D721Med (cell line): ENCODE measurements around the gene ASCL4.

Source experiments
- DNase-seq: peaks from one replicate; pipeline ENCODE4 v3.0.0; 2011; ENCODE audit warnings: low spot score; ENCODE audit not compliant: insufficient read length
- FAIRE-seq: peaks from 2 replicates; lab custom pipeline; 2011; peaks lifted over from hg19 to GRCh38; lab: Jason Lieb, UNC
- CTCF ChIP-seq: IDR thresholded peaks from 2 replicates; pipeline ENCODE4 v1.5.1; 2012; ENCODE audit warnings: mild to moderate bottlenecking, control low read depth; ENCODE audit not compliant: insufficient read depth; ENCODE audit errors: missing control alignments

Gene ASCL4

GRCh38 chr12:107736914-107737313, 37.6 kb upstream of the ASCL4 start:
- no peak for FAIRE-seq

DNA sequence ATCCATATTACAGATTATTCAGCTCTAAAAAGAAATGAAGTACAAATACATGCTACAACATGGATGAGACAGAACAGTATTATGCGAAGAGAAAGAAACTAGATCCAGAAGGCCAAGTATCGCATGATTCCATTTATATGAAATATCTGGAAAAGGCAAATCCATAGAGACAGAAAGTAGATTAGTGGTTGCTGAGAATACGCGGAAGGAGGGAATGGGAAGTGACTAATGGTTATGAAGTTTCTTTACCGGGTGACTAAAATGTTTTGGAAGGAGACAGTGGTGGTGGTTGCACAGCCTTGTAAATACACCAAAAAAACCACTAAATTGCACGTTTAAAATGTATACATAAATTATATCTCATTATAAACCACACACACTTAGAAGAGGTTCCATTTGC, 26.0 kb upstream of the ASCL4 start:
- DNase-seq (no peak), FAIRE-seq (no peak)
- TF ChIP-seq CTCF = no peak

More at GRCh38 chr12:107736914-107737313, 37.6 kb upstream of the ASCL4 start:
- TF ChIP-seq CTCF = no peak
- no peak for DNase-seq

- no peak for FAIRE-seq
- no peak for DNase-seq
- no peak for TF ChIP-seq CTCF
These were observed 25.4 kb upstream of the ASCL4 start for GRCh38 chr12:107749083-107749482.

GRCh38 chr12:107759410-107759809, 15.1 kb upstream of the ASCL4 start:
- DNase-seq (no peak), FAIRE-seq (no peak)
- no peak for TF ChIP-seq CTCF

GRCh38 chr12:107760207-107760808, 14.2 kb upstream of the ASCL4 start:
- no peak for DNase-seq
- no peak for TF ChIP-seq CTCF
- no peak for FAIRE-seq

DNA sequence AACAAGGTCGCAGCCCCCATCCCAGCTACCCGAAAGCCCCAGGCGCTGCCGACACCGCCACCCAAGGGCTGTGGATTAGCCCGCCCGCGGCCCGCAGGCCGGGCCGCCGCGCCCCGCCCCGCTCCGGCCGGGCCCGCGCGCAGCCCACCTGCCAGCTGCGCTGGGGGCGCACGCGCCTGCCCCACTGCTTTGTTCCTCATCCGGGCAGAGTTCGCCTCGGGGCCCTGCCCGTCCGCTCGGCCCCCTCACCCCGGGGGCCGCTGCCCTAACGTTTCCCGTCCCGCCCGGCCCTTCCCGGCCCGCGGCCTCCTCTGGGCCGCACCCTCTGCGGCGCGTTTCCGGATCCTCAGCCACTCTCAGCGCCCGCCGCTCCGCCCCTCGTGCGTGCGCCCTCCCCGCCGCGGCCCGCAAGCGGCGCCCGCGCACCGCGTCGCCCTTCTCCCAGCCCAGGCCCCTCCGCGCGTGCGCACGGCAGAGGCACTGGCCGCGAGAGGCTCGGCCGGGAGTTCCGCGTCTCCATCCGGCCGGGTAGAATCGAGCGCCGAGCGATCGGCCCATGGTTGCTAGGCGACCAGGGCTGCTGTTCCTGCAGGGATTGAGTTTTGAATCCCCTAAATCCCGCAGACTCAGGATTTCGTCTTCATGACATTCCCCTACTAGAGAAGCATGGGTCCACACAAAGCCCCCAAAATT, 13.5 kb upstream of the ASCL4 start, which contains the start of gene PRDM4:
Gene PRDM4, minus strand, starts transcription at position 329 of the 693 bp plus-strand sequence. CDS start 622 bp downstream, outside the sequence.
- peak; percentile 55 for TF ChIP-seq CTCF
- peak; percentile 80 for DNase-seq
- no peak for FAIRE-seq

DNA sequence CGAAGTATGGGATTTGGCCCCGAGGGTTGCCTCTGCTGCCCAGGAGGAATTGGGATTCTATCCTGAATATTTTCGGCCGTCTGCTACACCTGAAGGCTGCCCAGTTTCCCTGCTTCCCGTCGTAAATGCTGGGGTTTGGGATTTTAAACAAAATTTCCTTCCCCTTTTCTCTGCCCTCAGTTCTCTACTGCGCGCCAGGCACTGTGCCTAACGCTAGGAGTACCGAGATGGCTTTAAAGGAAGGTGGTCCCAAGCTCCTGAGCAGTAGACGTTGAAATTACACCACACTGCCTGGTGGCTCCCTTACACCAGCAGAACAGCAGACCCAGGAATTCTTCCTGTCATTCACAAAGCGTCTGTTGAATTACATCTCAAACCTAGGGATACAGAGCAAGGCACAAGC, 13.0 kb upstream of the ASCL4 start:
- FAIRE-seq (no peak), DNase-seq (no peak)
- TF ChIP-seq CTCF = no peak
